NCI-H2227 treated with DMSO at 0.1 percent for 48 hours (cell line): Measurements from ENCODE around the gene PRSS8.
"Not testable (repeated sequence)": the region's sequence is repeated elsewhere in the genome, so short reads cannot be mapped to it uniquely, and the experiment has no call there.

Source experiments
- DNase-seq: peaks from one replicate; lab custom pipeline; 2025; lab: John Stamatoyannopoulos, UW

The PRSS8 gene

DNA sequence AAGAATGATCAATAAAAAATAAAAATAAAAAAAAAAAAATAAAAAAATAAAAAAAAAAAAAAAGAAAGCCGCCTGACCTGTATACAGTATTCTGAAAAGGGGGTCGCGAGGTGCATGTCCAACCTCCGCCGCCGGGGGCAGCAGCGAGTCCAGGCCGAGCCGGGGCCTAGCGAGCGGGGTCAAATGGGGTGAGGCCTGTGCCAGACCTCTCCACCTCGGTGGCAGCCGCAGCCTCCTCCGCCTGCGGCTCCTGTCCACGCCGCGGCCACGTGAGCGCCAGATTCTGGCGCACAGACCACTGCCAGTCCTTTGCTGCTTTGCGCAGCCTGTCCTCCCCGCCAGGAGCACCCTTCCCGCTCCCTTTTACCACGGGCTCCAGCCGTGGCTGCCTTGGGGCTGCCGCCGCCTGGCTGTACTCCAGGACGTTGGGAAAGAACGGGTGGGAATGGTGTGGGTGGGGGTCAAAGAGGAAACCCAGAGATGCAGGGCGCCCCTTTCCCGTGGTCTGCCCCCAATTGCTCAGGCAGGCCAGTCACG is 29.8 kb downstream of the PRSS8 start:
- DNase-seq = no peak

DNA sequence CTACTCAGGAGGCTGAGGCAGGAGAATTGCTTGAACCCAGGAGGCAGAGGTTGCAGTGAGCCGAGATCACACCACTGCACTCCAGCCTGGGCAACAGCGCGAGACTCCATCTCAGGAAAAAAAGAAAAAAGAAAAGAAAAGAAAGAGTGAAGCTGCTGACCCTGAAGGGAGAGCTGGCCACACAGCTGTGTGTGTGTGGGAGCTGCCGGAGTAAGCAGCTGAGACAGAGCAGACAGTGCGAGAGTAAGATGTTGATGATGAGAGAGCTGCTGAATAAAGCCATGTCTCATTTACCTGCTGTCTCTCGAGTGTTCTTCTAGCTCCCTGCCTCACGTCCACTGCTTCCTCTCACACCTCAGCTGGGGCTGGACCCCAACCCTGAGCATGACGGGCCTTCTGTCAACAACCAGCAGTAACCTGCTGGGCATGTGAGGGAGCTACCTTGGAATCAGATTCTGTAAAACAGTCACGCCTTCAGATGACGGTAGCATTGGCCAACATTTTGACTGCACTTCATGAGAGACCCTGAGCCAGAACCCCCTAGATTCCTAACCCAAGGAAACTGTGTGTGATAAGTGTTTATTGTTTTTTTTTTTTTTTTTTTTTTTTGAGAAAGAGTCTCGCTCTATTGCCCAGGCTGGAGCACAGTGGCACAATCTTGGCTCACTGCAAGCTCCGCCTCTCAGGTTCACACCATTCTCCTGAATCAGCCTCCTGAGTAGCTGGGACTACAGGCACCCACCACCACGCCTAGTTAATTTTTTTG is 34.5 kb downstream of the PRSS8 start:
- DNase-seq = not testable (repeated sequence)

DNA sequence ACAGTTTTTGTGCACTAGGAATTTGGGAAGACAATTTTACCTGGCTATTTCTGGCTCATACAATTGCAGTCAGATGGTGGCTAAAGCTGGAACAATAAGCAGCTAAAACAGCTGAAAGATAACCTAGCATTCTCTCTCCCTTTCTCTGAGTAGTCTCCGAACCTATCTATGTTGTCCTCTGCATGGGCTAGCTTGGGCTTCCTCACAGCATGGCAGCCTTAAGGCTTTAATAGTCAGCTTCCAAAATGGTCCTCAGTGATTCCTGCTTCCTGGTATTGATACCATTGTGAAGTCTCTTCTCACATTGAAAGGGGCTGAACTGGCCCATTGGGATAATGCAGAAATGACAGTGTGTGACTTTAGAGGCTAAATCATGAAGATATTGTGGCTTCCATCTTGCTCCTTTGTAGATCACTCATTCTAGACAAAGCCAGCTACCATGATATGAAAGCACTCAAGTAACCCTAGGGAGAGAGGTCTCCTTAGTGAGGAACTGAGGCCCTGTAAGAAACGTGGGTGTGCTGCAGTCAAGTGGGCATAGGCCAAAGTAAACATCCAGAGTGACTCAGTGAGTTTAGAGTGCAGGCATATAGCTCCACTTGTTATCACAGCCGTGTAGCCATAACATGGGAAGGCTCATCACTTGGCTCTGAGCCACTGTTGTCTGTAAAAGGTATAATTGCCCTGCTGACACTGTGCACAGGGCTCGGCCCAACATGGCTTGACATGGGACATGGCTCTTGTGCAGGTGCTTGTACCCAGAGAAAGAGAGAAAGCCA is 35.5 kb downstream of the PRSS8 start:
- DNase-seq = no peak

DNA sequence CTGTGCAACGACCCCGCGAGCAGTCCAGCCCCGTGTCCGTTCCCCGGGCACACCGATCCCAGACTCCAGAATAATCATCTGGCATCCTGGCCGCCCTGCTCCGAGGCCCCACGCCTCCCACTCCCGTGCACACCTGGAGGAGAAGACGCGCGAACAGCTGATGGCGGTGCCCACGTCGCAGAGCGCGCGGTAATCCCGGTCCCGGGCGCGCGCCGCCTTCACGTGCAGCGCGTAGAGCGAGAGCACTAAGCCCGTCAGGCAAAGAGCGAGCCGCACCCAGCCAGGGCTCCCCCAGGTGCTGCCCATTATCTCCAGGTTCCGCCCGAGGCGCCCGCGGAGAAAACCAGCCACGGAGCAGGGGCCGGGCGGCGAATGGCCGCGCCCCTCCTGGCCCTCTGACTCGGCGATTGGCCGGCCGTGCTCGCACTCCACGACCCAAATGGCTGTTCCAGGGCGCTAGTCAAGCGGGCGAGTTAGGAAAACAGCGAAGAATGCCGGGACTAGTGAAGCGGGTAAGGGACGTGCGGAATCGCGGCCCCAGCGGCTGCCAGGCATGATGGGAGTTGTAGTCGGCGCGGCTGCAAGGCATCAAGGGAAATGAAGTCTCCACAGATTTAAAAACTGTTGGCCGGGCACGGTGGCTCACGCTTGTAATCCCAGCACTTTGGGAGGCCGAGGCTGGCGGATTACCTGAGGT is 41.0 kb downstream of the PRSS8 start, which contains the start of gene VKORC1:
TSS of gene VKORC1 (minus strand) at position 374 of the 697 bp plus-strand sequence. CDS start at position 306, 68 bp downstream.
- peak; percentile 97 for DNase-seq

DNA sequence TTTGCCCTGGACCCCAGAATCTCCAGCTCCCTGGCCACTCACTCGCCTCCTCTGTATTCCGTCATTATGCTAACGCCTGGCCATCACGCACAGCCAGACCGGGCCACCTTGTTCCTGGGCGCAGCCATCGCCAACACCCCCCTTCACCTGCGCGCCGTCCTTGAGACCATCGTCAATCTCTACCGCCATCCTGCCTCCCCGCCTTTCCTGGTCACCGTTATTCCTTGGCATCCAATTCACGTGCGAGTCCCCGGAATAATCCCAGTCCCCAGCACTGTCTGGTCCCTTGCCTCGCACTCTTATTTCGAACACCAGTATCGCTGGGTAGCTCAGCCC is 41.5 kb downstream of the PRSS8 start:
- no peak for DNase-seq

DNA sequence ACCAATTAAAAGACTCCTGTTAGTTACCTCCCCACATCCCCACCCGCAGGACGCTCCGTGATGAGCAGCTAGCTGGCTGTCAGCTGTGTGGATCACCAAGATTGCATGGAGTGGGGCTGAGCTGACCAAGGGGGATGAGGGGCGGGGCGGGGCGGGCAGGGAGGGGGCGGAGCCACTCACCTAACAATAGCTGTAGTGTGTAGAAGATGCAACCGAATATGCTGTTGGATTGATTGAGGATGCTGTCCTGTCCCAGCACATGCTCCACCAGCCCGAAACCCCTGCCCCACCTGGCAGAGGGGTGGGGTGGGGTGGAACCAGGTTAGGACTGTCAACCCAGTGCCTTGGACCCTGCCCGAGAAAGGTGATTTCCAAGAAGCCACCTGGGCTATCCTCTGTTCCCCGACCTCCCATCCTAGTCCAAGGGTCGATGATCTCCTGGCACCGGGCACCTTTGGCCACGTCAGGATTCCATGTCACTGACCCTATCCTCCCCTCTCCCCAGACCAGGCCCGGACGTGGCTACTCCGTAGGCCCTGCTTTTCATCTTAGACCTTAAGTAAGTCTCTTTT is 42.3 kb downstream of the PRSS8 start:
- DNase-seq = peak; percentile 52

DNA sequence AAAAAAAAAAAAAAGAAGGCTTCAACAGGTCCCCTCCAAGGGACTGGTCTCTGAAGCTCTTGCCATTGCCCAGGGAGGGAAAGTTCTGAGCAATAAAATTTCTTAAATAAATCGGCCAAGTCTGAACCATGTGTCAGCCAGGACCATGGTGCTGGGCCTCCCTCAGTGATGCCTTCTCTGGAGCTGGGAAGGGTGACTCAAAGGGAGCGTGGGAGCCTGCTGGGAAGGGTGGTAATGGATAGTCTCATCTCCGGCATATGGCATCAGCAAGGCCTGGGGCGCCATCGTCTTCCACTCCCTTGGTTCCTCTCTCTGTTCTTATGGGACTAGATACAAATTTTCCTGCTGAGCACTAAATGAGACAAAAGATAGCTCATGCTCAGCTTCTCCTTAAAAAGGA is 43.2 kb downstream of the PRSS8 start:
- DNase-seq = no peak

DNA sequence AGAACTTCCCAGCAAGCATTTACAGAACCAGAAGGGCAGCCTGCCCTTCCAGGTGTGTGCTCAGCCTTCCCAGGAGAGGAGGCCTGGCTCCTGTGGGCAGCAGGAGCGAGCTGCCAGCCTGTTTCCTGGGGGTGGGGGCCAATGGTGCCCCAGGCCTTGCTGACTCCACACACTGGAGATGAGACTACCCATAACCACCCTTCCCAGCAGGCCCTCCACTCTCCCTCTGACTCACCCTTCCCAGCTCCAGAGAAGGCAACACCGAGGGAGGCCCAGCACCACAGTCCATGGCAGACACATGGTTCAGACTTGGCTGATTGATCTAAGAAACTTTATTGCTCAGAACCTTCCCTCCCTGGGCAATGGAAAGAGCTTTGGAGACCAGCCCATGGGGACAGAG is 45.0 kb downstream of the PRSS8 start:
- DNase-seq = no peak

DNA sequence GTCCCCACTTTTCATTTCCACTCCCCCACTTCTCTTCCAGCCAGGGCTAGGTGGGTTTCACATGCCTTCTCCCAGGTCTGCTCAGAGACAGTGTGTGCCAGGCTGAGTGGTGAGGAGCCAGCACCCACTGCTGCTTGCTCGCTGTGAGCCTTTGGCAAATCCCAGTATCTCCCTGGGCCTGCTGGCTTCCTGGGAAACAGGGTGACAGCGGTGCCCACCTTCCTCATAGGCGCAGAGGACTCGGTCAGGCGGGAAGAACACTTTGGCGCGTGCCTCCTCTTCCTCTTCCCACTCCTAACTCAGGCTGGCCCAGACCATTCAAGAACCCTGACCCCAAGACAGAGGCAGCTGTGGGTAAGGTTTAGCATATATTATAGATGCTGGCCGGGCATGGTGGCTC is 46.3 kb downstream of the PRSS8 start:
- no peak for DNase-seq

DNA sequence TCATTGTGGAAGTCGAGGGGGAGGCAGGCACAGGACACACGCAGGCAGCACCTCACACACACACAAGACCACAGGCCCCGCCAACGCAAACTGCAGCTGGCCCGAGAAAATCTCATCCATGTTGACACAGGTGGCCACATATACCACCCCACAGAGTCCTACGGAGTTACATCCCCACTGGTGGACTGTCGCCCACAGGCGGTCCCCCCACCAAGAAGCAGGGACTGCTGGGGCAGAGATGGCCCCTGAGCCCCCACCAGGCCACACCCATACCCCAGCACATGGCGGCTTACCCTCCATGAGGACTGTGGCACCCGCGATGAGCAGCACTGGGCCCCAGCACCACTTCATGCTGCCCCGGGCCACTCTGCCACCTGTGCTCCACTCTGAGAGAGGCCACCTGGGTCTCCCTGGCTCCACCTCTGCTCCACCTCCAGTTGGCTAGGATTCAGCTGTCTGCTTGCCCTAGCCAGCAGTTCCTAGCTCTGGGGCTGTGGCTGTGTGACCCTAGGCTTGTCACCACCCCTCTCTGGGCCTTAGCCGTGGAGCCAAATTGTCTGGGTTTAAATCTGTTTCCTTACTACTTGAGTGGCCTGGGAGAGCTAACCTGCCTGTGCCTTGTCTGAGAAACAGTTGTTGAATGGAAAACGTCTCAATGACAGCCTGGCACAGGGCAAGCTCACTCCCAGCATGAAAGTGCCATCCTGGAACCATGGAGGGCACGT is 46.9 kb downstream of the PRSS8 start, which contains the start of gene PRSS53:
TSS of gene PRSS53 (minus strand) at position 485 of the 725 bp plus-strand sequence. CDS start at position 351, 134 bp downstream.
- DNase-seq = no peak

DNA sequence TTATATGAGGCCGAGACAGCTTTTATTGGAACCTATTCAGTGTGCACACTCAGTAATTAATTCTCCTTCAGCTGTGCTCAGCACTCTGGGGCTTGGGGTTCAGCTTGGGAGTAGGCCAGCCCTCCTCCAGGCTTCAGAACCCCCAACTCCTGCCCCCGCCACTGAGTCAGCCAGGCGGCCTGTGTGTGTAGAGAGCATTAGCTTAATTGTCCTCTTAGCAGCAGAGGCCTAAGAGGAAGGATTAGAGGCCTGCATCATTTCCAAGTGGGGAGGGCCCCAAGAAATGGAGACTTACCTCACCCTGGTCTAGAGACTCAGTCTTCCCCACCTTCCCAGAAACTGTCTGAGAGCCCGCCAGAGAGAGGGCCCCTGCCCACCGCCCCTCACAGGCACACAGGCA is 47.6 kb downstream of the PRSS8 start:
- no peak for DNase-seq

DNA sequence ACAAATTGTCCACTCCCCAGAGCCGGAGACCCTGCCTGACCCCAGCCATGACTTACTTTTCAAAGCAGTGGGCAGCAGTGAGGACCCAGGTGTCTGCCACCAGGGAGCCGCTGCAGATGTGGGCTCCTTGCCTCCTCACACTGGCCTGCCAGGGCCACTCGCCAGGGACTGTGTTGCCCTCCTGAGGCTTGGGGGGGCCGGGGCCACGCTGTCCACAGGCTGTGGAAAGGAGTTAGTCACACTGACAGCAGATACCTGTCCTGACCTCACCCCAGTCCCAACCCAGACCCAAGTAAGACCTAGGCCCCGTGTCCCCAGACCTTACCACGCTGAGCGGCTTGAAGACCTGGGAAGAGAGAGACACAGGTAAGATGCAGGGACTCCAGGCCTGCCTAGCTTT is 48.0 kb downstream of the PRSS8 start:
- no peak for DNase-seq

DNA sequence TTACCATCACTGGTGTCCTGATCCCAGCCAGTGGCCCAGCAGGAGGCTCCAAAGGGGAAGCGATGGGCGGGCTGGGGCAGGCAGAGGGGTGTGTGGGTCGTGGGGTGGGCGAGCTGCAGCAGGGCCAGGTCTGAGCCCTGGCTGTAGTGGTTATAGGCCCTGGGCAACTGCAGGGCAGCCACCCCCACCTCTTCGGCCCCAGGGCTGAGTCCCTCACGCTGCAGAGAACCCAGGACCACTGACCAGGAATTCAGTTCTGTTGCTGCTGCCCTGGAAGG is 49.0 kb downstream of the PRSS8 start:
- DNase-seq = no peak

DNA sequence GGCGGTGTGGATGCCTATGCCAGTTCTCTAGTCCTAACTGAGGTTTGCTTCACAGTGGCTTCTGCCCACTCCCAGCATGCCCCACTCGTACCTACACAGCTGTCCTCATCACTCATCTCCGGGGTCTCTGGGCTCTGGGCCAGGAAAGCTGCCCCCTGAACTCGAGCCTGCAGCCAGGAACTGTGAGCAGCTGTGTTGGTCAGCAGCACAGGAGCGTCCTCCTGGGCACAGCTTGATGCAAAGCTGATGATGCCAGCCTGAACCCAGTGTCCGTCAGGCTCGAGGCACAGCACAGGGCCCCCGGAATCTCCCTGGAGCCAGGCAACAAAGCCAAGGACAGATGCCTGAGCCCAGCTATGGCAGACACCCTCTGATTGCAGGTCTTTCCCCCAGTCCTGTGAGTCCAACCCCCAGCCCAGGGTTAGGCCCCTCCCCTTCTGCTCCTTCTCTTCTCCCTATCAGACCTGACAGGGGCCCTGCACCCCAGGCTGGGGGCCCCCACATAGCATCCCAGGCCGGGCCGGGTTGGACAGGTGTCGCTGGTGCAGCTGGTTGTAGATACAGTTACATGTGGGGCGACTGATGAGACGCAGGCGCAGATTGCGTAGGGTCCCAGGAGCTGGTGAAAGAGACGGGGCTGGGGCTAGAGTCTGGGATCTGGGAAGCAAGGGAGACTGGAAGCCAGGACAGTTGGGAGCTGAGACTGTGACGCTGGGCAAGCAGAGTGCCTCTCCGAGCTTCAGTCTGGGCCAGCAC is 49.5 kb downstream of the PRSS8 start:
- DNase-seq = no peak

DNA sequence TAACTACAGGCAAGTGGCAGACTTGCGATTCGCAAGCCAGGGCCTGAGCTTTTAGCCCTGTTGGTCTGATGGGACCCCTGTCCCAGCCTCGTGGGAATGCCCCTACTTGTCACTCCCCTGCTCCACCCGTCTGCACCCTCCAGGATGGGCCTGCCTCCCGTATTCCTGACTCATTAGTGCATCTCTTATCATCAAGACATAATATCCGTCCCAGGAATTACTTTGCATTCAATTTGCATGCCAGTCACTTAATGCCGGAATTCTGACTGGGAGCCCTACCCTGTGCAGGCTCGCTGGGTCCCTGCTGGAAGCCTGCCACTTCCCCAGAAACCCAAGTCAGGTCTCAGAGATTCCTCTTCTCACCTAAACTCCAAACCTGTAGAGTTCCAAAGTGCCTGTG is 50.1 kb downstream of the PRSS8 start:
- no peak for DNase-seq

DNA sequence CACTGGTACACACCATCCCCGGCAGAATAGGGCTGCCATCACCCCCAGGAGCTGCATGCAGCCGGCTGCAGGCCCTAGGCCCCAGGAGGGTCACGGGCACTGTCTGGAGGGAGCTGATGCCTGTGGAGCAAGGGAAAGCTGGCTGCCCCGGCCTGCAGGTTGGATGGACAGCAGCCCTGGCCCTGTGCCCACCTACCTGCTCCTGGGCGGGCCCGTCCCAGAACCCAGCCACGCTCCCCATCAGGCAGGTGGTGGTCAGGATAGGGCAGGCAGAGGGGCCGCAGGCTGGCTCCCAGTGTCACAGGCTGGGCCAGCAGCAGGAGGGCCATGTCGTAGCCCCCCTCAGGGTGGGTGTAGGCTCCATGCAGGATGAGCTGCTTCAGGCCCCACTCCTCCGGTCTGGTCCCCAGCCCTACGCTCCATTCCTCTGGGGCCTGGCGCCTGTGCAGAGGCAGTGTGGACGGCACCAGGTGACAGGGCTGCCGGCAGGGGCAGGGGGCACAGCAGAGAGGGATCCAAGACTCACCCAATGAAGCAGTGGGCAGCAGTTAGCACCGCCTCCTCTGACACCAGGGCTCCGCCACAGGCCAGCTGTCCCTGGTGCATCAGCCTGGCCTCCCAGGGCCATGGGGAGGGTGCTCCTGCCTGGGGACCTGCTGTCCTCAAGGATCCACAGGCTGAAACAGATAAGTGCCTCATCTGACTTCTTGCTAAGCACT is 50.8 kb downstream of the PRSS8 start:
- no peak for DNase-seq

DNA sequence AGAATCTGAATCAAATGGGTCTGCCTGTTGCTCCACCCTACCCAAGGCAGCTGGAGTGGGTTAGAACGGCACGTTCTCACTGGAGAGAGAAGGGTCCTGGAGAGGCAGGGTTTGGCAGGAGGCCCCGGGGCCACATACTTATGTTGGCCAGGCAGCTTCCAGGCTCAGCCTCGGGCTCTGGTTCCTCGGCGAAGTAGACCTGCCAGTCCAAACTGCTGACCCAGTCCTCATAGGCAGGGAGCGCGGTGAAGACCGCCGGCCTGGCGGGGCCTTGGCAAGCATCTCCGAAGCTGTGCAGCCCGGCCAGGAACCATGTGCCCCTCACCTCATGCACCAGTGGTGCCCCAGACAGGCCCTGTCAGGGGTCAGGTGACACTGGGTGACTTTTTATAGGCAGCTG is 51.5 kb downstream of the PRSS8 start:
- DNase-seq = no peak

DNA sequence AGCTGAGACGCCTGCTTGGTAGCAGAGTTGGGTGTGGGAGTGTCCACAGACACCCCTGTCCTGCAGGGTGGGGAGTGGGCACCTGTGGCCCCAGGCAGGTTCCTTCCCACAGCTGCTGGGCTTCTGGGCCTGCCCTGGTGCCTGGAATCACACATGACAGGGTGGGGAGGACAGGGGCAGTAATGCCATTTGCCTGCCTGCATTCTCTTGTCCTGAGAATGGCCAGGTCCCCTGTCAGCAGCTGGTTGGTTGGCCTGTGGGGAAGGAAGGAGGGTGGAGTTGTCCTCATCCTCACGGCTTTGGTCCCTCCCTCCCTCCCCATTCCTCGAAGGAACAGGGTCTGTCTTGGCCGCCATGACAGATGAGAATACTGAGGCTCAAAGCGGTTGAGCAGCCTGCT is 52.0 kb downstream of the PRSS8 start:
- DNase-seq = no peak

DNA sequence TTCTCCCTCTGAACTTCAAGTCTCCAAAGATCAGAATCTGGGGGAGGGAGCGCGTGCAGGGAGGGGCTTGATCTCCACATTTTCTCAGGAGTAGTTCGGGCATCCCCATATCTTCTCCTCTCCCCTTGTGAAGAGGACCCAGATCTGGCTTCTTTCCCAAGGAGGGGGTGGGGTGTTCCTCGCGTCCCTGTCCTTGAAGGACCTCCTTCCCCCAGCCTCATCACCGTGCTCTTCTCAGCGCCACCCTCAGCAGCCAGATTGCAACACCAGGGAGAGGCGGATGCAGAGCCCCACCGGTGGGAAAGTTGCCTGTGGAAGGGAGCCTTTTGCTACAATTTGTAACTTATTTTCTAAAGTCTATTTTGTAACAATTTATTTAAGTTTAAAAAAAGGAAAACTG is 52.4 kb downstream of the PRSS8 start:
- peak; percentile 10 for DNase-seq

DNA sequence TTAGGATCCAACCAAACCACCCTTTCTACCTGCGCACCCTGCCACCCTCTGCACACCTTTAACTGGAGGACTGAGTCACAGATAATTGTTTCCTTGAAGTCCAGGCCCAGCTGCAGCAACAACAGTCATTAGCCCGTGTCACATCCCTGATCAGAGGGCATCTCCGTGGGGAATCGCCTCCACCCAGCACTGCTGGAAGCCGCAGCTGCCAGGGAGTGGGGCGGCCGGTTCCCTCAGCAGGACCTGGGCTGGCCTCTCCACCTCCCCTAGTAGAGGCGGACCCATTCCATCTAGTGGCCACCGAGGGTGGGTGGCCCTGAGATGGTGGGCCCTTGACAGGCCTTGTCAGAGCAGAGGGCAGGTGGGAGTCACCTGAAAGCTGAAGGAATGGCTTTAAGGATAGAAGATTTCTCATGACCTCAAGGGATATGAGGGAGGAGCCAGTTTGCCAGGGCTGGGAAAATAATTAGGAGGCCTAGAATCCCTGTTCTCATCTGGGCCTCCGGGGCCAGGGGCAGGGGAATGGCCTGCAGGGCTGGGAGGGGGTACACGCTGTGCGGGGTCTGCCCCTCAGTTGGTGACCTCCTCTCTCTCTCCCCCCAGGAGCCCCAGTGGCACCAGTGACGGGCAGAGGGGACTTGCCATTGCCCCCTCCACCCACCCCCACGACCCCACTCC is 53.0 kb downstream of the PRSS8 start:
- DNase-seq = no peak
